SW480 (cell line): ENCODE measurements around the gene ZNF727.
"Not testable (repeated sequence)": the region's sequence is repeated elsewhere in the genome, so short reads cannot be mapped to it uniquely, and the experiment has no call there.

Source experiments
- DNase-seq: peaks from one replicate; pipeline ENCODE4 v3.0.0-alpha.2; 2016; ENCODE audit warnings: low spot score

ZNF727 gene

DNA sequence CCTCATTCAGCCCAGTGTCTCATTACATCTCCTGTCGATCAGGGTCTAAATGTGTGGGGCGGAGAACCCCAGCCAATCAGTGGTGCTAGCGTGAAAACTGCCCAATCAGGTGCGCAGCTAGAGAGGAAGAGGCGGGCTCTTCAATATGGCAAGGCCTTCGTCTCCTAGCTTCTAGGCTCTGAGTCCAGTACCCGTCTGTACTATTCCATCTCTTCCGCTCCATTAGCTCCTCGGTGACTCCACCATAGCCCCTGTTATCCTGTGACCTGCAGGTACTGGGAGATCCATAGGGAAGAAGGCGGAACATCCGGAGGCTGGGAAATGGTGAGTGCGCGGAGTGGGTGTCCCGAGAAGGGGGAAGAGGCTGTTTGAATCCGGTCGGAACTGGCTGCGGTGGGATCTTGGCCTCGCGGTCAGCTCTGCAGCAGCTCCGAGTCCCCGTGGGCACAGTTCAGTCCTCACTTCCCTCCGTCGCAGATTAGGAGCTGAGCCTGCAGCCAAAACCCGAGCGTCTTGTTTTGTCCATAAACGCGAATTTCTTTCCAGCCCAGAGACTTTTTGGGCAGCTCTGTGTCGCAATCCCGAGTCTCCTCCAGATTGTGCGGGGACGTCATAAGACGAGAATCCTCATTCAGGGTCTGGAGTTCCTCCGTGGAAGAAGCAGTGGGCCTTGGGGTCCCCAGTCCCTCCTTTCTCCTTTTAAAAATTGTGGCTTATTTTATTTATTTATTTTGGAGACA is at the start of gene ZNF727:
TSS of gene ZNF727 (plus strand) at position 134 of the 740 bp plus-strand sequence. CDS start at position 322, 188 bp downstream.
- DNase-seq: no peak

DNA sequence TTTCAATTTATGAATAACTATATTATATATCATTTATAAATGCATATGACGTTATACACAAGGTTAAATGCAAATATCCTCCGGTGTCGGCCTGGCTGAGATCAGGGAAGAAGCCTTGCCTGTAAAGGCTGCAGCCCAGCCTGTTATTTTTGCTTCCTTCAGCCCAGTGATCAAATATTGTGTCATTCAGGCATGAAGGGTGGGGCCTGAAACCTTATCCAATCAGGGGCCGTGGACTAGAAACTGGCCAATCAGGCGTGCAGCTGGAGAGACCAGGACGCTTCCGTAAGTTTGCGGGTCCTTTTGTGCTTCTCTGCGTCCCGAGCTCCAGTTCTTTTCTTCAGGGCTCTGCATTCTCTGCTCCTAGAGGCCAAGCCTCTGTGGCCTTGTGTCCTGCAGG is 46.7 kb upstream of the ZNF727 start, which contains the start of gene ZNF722:
TSS of gene ZNF722 (plus strand) at position 301 of the 400 bp plus-strand sequence. CDS start 113 bp downstream, outside the sequence.
- DNase-seq: no peak

DNA sequence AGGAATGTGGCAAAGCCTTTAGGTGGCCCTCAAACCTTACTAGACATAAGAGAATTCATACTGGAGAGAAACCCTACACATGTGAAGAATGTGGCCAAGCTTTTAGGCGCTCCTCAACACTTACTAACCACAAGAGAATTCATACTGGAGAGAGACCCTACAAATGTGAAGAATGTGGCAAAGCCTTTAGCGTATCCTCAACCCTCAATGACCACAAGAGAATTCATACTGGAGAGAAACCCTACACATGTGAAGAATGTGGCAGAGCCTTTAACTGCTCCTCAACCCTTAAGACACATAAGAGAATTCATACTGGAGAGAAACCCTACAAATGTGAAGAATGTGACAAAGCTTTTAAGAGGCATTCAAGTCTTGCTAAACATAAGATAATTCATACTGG is 29.7 kb upstream of the ZNF727 start:
- DNase-seq: not testable (repeated sequence)

DNA sequence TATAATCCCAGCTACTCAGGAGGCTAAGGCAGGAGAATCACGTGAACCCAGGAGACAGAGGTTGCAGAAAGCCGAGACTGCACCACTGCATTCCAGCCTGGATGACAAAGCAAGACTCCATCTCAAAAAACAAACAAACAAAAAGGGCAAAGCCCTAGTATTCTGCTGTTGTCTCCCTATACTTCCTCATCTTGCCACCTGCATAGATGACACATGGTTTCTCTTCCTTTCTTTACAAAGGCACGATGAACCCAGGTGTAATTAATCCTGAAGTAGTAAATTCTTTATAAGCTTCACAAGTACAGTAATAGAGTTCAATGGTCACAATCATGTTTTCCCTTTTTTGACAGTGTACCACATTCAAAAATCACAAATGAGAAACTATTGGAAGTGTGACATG is 9.8 kb upstream of the ZNF727 start:
- no peak for DNase-seq

DNA sequence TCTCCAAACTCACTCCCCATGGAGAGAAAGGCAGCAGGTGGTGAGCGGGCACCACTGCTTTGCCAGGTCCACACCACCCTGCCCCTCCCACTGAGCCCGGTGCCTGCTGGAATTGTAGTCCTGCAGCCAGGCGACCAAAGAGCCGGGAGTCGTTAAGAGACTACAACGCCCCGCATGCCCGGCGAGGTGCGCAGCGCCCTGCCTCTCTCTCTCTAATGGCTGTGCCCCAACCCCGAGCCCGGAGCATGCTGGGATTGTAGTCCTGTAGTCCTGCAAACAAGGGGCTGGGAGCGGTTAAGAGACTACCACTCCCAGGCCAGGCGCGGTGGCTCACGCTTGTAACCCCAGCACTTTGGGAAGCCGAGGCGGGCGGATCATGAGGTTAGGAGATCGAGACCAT is 8.1 kb upstream of the ZNF727 start:
- DNase-seq: no peak

DNA sequence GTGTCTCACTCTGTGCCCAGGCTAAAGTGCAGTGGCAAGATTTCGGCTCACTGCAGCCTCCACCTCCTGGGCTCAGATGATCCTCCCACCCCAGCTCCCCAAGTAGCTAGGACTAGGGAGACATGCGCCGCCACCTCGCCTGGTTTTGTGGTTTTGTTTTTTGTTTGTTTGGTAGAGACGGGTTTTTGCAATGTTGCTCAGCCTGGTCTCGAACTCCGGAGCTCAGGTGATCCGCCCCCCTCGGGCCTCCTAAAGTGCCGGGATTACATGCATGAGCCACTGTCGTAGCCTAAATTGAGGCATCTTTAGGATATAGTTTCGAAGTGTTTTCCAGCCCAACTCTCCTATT is 781 bp downstream of the ZNF727 start:
- DNase-seq: no peak

DNA sequence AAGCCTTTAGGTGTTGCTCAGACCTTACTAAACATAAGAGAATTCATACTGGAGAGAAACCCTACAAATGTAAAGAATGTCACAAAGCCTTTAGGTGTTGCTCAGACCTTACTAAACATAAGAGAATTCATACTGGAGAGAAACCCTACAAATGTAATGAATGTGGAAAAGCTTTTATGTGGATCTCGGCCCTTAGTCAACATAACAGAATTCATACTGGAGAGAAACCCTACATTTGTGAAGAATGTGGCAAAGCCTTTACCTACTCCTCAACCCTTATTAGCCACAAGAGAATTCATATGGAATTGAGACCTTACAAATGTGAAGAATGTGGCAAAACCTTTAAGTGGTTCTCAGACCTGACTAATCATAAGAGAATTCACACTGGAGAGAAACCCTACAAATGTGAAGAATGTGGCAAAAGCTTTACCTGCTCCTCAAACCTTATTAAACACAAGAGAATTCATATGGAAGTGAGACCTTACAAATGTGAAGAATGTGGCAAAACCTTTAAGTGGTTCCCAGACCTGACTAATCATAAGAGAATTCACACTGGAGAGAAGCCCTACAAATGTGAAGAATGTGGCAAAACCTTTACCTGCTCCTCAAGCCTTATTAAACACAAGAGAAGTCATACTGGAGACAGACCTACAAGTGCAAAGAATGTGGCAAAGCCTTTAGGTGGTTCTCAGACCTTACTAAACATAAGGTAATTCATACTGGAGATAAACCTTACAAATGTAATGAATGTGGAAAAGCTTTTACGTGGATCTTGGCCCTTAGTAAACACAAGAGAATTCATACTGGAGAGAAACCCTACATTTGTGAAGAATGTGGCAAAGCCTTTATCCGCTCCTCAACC is 32.8 kb downstream of the ZNF727 start:
- DNase-seq: not testable (repeated sequence)

DNA sequence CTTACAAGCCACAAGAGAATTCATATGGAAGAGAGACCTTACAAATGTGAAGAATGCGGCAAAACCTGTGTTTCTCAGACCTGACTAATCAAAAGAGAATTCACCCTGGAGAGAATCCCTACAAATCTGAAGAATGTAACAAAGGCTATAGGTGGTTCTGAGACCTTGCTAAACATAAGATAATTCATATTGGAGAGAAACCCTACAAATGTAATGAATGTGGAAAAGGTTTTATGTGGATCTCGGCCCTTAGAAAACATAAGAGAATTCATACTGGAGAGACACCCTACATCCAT is 33.4 kb downstream of the ZNF727 start:
- no peak for DNase-seq

DNA sequence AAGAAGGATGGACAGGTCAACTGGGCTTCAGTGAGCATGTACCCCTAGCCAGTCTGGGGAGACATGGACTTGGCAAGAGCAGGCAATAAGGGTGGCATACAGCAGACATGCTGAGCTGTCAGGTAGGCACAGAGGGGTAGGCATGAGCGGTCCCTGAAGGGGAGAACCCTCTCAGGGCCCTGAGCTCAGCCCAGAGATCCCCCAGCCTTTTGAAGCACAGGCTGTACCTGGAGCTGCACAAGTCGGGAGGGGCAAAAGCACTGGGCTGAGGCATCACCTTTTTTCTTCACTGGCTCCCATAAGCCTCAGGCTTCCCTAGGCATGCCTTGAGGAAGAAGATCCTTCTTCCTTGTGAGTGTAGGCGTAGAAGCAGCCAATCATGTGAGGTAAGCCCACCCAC is 42.3 kb downstream of the ZNF727 start:
- DNase-seq: no peak

DNA sequence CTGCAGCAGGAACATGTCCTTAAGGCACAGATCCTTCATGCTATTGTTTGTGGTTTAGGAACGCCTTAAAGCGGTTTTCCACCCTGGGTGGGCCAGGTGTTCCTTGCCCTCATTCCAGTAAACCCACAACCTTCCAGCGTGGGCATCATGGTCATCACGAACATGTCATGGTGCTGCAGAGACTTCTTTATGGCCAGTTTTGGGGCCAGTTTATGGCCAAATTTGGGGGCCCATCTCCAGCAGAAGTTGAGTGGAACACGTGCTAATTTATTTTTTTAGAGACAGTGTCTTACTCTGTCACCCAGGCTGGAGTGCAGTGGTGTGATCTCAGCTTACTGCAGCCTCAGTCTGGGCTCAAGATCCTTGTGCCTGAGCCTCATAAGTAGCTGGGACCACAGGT is 43.6 kb downstream of the ZNF727 start:
- not testable (repeated sequence) for DNase-seq
